ENCODE measurements around the gene TCF20.

TCF20 gene

DNA sequence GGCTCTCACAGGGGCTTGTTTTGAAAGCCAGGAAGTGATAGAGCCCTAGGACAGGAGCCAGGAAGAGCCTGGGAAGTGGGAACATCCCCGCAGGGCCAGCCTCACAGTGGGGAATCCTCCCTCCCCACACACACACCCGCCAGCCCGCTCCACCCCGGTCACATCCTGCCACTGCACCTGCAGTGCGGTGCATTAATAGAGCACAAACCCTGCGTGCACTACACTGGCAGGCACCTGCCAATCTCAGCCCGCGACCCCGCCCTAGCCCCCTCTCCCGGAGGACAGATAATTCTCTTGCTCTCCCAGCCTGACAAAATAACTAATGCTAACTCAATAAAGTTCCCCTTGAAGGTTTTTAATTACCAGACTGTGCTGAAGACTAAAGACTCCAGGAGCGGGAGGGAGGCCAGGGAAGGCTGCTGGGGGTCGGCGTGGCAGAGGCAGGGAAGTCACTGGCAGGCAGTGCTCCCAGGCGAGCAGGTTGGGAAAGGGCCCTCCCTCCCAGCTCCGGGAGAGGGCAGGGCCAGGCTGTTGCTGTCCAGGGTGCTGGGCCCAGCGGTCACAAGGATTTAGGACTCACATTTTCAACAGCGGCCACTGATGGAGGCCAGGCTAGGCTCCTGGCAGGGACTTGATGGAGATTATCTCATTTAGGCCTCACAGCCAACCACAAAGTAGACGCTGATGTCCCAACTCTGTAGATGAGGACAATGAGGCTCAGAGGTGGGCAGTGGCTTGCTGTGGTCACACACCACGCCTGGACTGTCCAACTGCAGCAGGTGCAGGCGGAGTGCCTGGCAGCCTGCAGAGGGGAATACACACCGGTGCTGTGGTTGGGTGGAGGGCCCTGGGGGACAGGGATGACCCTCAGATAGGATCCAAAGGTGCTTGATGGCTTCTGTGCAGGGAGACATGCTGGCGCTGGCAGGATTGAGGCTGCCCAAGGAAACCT is 23.9 kb upstream of the TCF20 start:
- Mint-ChIP-seq H3K36me3 (no peaks in the 10 kb centered on the region), H3K9me3 (no peaks in the 10 kb centered on the region), H3K4me3 (no peak overlapping the region), H3K27me3 (no peaks in the 10 kb centered on the region), H3K4me1 (peaks cover 31% of the 10 kb centered on the region), H3K27ac (no peak overlapping the region)
- no peak for DNase-seq (ENCODE audit: low spot score in 2 of 2)
- peak; percentile 87 for ATAC-seq (ENCODE audit: low read depth)

DNA sequence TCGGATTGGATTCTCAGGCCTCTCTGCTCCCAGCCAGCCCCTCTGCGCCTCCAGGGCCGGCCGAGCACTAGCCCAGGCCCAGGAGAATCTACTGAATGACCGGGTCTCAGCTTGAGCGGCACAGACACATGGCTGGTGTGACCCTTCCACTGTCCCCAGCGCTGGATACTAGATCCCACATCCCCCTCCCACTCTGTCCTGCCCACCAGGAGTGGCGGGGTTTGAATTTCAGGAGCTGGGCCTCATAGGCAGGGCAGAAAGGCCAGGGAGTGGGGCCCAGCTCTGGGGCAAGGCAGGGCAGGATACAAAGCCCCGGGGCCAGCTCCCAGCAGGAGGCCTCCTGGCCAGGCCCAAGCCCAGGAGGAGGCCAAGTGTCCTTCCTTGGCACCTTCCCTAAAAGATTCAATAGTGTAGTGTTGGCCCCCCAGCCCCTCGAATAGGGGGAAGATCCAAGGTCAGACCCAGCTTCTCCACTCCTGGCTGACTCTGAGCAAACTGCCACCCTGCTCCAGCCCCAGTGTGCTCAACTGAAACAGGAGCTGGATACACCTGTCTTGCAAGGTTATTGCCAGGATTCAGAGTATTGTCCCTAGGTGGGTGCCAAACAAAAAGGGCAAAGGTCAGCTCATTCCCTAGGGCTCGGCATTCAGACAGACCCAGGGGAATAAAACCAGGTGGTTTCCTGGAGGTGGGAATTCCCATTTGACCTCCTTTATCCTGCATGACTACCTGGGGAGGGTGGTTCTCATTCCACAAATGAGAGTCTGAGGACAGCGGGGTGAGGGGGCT is 22.5 kb upstream of the TCF20 start:
- H3K27ac Mint-ChIP-seq: no peak overlapping the region
- peaks cover 21% of the 10 kb centered on the region for H3K4me1 Mint-ChIP-seq
- no peak overlapping the region for H3K4me3 Mint-ChIP-seq
- ATAC-seq (ENCODE audit: low read depth): no peak
- H3K27me3 Mint-ChIP-seq: no peaks in the 10 kb centered on the region
- no peak for DNase-seq (ENCODE audit: low spot score in 2 of 2)
- H3K36me3 Mint-ChIP-seq: no peaks in the 10 kb centered on the region
- H3K9me3 Mint-ChIP-seq: no peaks in the 10 kb centered on the region

DNA sequence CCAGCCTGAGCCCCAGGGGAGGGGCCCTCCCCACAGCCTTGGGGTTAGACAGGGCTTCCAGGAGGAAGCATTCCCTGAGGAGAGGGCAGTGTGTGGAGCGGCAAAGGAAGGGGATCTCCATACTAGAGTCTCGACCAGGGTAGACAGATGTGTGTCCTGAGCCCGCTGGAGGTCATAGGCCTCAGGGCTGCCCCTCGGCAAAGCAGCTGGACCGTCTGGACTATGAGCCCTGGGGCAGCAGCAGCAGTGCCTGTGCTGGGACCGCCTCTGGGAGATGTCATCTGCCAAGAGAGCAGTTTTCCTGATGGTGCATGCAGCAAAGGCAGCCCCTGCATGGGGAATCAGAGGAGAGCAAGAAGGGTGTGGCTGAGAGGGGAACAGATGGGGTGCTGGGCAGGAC is 20.8 kb upstream of the TCF20 start:
- no peaks in the 10 kb centered on the region for H3K9me3 Mint-ChIP-seq
- peaks cover 18% of the 10 kb centered on the region for H3K4me1 Mint-ChIP-seq
- no peaks in the 10 kb centered on the region for H3K36me3 Mint-ChIP-seq
- ATAC-seq (ENCODE audit: low read depth) (no peak), DNase-seq (ENCODE audit: low spot score in 2 of 2) (no peak)
- H3K27ac Mint-ChIP-seq: no peak overlapping the region
- H3K27me3 Mint-ChIP-seq: no peaks in the 10 kb centered on the region
- H3K4me3 Mint-ChIP-seq: no peak overlapping the region

DNA sequence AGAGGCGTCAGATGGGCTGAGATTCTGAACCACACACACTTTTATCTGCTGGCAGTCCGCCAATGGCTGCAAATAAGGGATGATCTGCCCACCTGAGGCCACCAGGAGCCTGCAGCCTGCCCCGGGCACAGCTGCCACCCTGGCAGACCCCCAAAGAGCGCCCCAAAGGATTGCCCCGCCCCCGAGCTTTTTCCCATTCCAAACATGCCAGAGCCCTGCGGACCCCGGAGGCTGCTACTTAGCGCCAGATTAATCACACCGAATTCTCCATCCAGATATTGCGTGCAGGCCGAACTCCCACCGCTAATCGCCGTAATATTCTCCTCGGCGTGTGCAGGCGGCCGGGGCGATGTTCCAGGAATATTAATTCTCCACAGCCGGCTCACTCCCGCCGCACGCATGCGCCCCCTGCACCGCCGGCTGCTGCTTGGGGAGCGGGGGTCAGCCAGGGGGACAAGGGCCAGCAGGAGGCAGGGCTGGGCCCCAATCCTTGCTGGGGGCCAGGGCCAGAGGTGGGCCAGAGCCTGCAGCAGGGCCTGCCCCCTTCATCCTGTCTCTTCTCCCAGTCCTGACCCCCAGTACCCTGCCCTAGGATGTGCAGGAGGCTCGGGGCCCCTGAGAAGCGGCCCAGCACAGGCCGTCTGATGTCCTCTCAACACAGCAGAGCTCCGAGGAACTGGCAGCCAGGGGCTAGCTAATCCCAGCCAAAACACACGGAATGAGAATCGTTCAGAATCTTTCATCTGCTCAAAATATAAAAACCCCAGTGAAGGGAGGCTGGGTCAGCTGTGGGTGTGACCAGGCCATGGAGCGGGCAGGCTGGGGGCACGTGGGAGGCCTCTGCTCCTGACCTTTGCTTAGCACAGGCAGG is 19.5 kb upstream of the TCF20 start:
- H3K9me3 Mint-ChIP-seq: no peaks in the 10 kb centered on the region
- ATAC-seq (ENCODE audit: low read depth) (no peak), DNase-seq (ENCODE audit: low spot score in 2 of 2) (no peak)
- H3K4me1 Mint-ChIP-seq: peaks cover 21% of the 10 kb centered on the region
- no peaks in the 10 kb centered on the region for H3K36me3 Mint-ChIP-seq
- no peaks in the 10 kb centered on the region for H3K27me3 Mint-ChIP-seq
- no peak overlapping the region for H3K4me3 Mint-ChIP-seq
- H3K27ac Mint-ChIP-seq: no peak overlapping the region

DNA sequence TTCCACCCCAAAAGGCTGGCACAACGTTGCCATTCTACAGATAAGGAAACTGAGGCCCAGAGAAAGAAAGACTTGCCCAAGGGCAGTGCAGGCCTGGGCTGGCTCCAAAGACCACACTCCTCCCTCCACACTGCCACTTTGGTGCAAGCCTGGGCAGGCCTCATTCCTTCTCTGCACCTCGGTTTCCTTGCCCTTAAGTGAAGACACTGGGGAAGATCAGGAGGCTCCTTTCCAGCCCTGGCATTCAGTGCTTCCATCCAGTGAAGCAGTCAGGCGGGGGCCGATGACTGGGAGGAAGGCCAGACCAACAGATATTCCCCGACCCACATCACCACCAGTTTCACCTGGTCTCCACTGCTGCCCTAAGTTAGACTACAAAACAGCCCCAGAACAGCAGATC is 18.3 kb upstream of the TCF20 start:
- Mint-ChIP-seq H3K4me1 (peaks cover 20% of the 10 kb centered on the region), H3K9me3 (no peaks in the 10 kb centered on the region), H3K27ac (no peak overlapping the region), H3K36me3 (no peaks in the 10 kb centered on the region), H3K27me3 (no peaks in the 10 kb centered on the region), H3K4me3 (no peak overlapping the region)
- no peak for DNase-seq (ENCODE audit: low spot score in 2 of 2)
- no peak for ATAC-seq (ENCODE audit: low read depth)

DNA sequence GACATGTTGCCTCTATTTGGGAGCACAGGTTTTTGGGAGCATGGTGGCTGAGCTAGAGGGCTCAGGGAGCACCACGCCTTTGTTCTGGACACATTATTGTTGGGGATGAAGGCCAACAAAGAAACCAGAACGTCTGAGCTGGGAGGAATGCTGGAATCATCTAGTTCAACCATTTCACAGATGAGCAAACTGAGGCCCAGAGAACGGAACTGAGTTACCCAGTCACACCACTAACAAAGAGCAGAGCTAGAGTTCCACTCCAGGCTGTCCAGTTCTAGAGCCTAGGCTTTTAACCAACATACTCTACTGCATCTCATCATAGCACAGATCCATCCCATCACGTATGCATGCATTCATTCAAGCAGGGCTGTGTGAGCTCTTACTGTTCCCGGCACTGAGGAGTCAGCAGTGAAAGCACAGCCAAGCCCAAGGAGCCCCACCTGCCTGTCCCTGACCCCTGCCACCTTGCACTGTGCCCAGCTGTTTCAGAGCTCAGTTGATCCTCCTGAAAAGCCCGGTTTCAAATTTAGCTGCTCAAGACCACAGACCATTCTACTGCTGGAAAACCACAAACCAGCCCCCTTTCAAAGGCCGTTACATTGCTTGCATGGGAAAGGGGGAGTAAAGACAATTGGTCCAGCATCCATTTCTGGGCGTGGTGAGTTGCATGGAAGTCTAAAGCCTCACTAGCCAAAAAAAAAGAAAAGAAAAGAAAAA is 16.9 kb upstream of the TCF20 start:
- no peak overlapping the region for H3K27ac Mint-ChIP-seq
- no peaks in the 10 kb centered on the region for H3K9me3 Mint-ChIP-seq
- H3K36me3 Mint-ChIP-seq: peaks cover 2% of the 10 kb centered on the region
- peaks cover 4% of the 10 kb centered on the region for H3K27me3 Mint-ChIP-seq
- ATAC-seq (ENCODE audit: low read depth) (no peak), DNase-seq (ENCODE audit: low spot score in 2 of 2) (no peak)
- H3K4me3 Mint-ChIP-seq: no peak overlapping the region
- peaks cover 26% of the 10 kb centered on the region for H3K4me1 Mint-ChIP-seq

DNA sequence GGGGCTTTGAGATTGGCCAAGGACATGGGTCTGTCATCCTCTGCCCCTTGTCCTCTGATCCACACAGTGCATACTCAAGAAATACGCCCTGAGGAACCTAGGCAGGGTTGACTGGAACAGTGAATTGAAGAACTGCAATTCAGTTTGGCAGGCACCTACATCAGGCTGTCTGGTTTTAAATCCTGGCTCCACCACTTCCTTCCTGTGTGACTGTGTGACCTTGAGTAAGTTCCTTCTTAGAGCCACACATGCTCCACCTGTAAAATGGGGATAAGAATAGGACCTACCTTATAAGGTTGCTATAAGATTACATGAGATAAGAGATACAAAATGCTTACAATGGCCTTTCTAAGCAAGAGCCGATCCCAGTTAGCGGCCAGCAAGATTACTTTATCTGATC is 15.8 kb upstream of the TCF20 start:
- ATAC-seq (ENCODE audit: low read depth): peak; percentile 62
- Mint-ChIP-seq H3K9me3 (no peaks in the 10 kb centered on the region), H3K27ac (no peak overlapping the region), H3K36me3 (peaks cover 2% of the 10 kb centered on the region), H3K4me1 (peaks cover 26% of the 10 kb centered on the region), H3K27me3 (peaks cover 6% of the 10 kb centered on the region), H3K4me3 (no peak overlapping the region)
- no peak for DNase-seq (ENCODE audit: low spot score in 2 of 2)

DNA sequence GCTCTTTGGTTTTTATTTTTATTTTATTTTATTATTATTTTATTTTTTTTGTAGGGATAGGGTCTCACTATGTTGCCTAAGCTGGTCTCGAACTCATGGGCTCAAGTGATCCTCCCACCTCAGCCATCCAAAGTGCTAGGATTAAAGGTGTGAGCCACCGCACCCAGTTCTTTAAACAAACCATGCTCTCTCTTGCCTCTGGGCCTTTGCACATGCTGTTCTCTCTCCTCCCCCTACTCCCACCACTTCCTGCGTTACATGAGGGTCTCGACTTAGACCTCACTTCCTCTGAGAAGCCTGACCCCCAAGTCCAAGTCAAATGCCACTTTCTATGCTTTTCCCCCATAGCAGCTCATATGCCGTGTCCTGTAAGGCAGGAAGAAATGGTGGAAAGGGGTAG is 15.2 kb upstream of the TCF20 start:
- no peak for ATAC-seq (ENCODE audit: low read depth)

DNA sequence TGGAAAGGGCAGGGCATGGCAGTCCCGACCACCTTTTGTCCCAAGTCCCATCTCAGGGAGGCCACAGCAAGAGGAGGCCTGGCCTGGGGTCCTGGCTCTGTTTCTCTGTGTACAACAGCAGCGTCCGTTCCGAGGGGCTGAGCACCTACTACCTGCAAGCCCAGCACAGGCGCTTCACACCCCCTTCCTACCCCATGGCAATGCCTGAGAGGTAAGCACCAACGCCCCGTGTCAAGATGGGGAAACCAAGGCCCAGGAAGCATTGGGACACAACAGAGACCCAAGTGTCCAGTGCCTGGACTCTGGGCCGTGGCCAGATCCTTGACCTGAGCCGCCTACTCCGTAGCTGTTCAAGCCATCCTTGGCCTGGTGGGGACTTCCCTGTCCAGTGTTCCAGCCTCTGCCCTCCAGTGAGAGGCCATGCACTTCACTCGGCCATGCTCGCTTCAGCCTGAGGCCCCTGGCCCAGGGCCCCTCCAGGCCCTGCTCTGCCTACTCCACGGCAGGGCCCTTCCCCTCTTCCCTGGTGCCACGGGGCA is 14.3 kb upstream of the TCF20 start:
- Mint-ChIP-seq H3K36me3 (peaks cover 2% of the 10 kb centered on the region), H3K27ac (no peak overlapping the region), H3K4me3 (no peak overlapping the region), H3K4me1 (peaks cover 26% of the 10 kb centered on the region), H3K27me3 (peaks cover 9% of the 10 kb centered on the region), H3K9me3 (no peaks in the 10 kb centered on the region)
- ATAC-seq (ENCODE audit: low read depth) (no peak), DNase-seq (ENCODE audit: low spot score in 2 of 2) (no peak)

More for the DNA sequence above, 15.2 kb upstream of the TCF20 start:
- Mint-ChIP-seq H3K36me3 (peaks cover 2% of the 10 kb centered on the region), H3K4me3 (no peak overlapping the region), H3K4me1 (peaks cover 26% of the 10 kb centered on the region), H3K27ac (no peak overlapping the region), H3K27me3 (peaks cover 6% of the 10 kb centered on the region), H3K9me3 (no peaks in the 10 kb centered on the region)
- no peak for DNase-seq (ENCODE audit: low spot score in 2 of 2)

DNA sequence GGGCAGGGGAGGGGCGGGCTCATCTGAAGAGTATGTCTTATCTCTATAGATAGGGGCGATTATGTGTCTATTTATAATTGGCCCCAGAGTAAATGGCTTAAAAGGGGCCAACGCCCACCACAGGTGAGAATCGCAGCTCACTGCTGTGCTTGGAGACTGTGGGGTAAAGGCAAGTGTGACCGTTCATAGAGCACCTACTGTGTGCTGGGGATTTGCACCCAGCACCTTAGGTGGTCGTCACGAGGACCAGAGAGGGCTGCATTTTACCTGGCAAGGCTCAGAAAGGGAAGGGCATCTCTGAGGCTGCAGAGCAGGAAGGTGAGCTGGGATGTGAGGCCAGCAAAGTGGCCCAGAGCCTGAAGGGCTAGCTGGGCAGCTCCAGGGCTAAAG is 13.7 kb upstream of the TCF20 start:
- Mint-ChIP-seq H3K4me1 (peaks cover 26% of the 10 kb centered on the region), H3K4me3 (peak overlapping the region; percentile 27), H3K27ac (no peak overlapping the region), H3K27me3 (peaks cover 9% of the 10 kb centered on the region), H3K36me3 (peaks cover 2% of the 10 kb centered on the region), H3K9me3 (no peaks in the 10 kb centered on the region)
- ATAC-seq (ENCODE audit: low read depth) (no peak), DNase-seq (ENCODE audit: low spot score in 2 of 2) (no peak)

DNA sequence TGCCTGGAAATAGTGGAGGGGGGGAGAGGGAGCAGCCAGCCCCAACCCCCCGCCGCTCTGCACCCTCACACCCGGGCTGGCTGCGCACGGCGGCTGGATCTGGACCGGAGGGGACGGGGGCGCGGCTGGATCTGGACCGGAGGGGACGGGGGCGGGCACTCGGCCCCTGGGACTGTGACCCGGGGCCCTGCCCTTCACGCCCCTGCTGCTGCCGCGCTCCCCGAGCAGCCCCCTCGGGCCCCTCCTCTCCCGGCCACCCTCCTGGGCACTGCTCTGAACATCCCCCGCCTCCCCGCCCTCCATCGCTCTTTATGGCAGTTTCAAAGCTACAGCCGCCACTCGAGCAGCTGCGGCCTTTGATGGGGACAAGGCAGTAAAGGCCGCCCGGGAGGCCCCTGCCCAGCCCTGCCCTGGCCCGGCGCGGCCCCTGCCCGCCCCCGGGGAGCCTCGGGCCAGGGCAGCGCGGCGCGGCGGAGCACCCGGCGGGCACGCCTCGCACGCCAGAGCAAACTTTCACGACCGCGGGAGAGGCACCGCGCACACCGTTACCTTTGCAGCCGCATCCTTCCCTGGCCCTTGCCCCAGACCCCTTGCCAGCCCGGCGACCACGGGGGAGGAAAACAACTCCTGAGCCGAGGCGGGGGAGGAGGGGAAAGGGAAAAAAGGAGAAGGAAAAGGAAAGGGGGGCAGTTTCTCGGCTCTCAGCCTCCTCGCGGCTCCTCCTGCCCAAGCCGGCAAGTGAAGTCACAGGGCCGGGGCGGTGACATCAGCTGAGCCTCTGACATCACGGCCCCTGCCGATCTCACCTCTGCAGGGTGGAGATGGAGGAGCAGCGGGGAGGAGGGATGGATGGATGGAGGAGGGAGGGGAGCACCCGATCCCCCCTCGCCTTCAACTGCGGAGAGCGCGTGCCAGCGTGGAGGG is 13.1 kb upstream of the TCF20 start:
- Mint-ChIP-seq H3K4me3 (peak overlapping the region; percentile 57), H3K36me3 (peaks cover 2% of the 10 kb centered on the region), H3K27me3 (peaks cover 10% of the 10 kb centered on the region), H3K27ac (no peak overlapping the region), H3K4me1 (peaks cover 26% of the 10 kb centered on the region), H3K9me3 (no peaks in the 10 kb centered on the region)
- ATAC-seq (ENCODE audit: low read depth): peak; percentile 70
- no peak for DNase-seq (ENCODE audit: low spot score in 2 of 2)

DNA sequence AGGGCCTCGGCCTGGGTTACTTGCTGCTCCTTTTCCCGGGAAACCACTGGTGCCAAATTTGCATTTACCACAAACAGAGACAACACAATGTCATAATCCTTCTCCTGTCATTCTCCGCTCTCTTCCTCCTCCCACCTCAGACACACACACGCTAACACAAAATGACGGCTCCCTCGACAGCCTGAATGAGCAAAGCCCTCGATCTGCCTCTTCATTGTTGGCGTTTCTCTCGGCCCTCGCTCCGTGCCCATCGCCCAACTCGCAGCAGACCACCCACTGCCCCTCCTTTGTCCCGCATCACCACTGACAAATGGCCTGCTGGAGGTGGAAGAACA is 12.5 kb upstream of the TCF20 start:
- DNase-seq (ENCODE audit: low spot score in 2 of 2) (no peak), ATAC-seq (ENCODE audit: low read depth) (no peak)
- no peaks in the 10 kb centered on the region for H3K9me3 Mint-ChIP-seq
- peaks cover 10% of the 10 kb centered on the region for H3K27me3 Mint-ChIP-seq
- no peak overlapping the region for H3K27ac Mint-ChIP-seq
- peaks cover 2% of the 10 kb centered on the region for H3K36me3 Mint-ChIP-seq
- H3K4me1 Mint-ChIP-seq: peaks cover 26% of the 10 kb centered on the region
- peak overlapping the region; percentile 39 for H3K4me3 Mint-ChIP-seq

All from memory B cell (primary cell).